GM21576 (cell line): ENCODE data around the gene STK39.

Experiments used
- ATAC-seq: cut with Tn5 transposase; IDR thresholded peaks from one replicate; pipeline ENCODE4 v1.9.1; 2021; ENCODE audit warnings: mild to moderate bottlenecking, moderate library complexity; ENCODE audit not compliant: unreplicated experiment

STK39 gene

GRCh38 chr2:168058675-168059074 lies 188.7 kb downstream of the STK39 start:
- ATAC-seq, result no peak

GRCh38 chr2:168056242-168056787 lies 191.1 kb downstream of the STK39 start:
- ATAC-seq, result no peak

GRCh38 chr2:168054657-168055056 lies 192.7 kb downstream of the STK39 start:
- no peak for ATAC-seq

GRCh38 chr2:168053676-168054075 lies 193.7 kb downstream of the STK39 start:
- no peak for ATAC-seq

GRCh38 chr2:168052773-168053172 lies 194.6 kb downstream of the STK39 start:
- ATAC-seq, result no peak

GRCh38 chr2:168050377-168050776 lies 197.0 kb downstream of the STK39 start:
- no peak for ATAC-seq

GRCh38 chr2:168049609-168050008 lies 197.8 kb downstream of the STK39 start:
- no peak for ATAC-seq

GRCh38 chr2:168047091-168047690 lies 200.2 kb downstream of the STK39 start:
- ATAC-seq, result no peak

GRCh38 chr2:168044579-168044978 lies 202.8 kb downstream of the STK39 start:
- ATAC-seq, result no peak

- ATAC-seq, result no peak
Measured at GRCh38 chr2:168044176-168044575, 203.2 kb downstream of the STK39 start.

GRCh38 chr2:168042127-168042824 lies 205.1 kb downstream of the STK39 start:
- ATAC-seq, result peak; percentile 94

- ATAC-seq, result no peak
Measured at GRCh38 chr2:168039881-168040280, 207.5 kb downstream of the STK39 start.

GRCh38 chr2:168037778-168038177 lies 209.6 kb downstream of the STK39 start:
- no peak for ATAC-seq

GRCh38 chr2:168035458-168035857 lies 211.9 kb downstream of the STK39 start:
- ATAC-seq, result peak; percentile 54

GRCh38 chr2:168034616-168035015 lies 212.8 kb downstream of the STK39 start:
- no peak for ATAC-seq

- ATAC-seq, result no peak
Measured at GRCh38 chr2:168033966-168034365, 213.4 kb downstream of the STK39 start.

- ATAC-seq, result no peak
Measured at GRCh38 chr2:168032091-168032490, 215.3 kb downstream of the STK39 start.

GRCh38 chr2:168030862-168031624 lies 216.4 kb downstream of the STK39 start:
- ATAC-seq, result peak; percentile 75

GRCh38 chr2:168029071-168029470 lies 218.3 kb downstream of the STK39 start:
- ATAC-seq, result no peak

- ATAC-seq, result no peak
Measured at GRCh38 chr2:168028362-168028761, 219.0 kb downstream of the STK39 start.

- ATAC-seq, result no peak
Measured at GRCh38 chr2:168025487-168026202, 221.8 kb downstream of the STK39 start.
